Raji (cell line): ENCODE measurements around the gene LHCGR.

ENCODE experiments used
- POLR2A ChIP-seq: IDR thresholded peaks from 2 replicates; pipeline ENCODE4 v1.6.1; 2011; ENCODE audit warnings: low read depth, low read length, control low read depth; ENCODE audit not compliant: insufficient read depth

Gene LHCGR

DNA sequence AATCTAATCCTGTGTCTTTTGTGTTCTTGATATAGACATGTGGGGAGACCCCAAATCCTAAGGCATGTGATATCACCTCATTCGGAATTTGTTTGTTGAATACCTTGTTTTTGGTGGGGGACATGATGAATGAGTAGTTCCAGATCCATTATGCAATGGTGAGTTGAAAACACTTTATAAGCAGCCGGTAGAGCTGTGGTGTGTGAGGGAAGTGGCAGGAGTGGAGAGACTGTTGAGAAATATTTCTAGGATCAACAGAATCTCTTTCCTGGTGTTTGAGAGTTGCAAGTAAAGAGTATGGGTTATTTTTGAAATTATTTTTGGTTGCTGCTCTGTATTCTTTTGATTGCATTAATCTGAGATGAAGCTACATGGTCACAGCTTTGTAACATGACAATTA is 34.4 kb downstream of the LHCGR start:
- TF ChIP-seq POLR2A = no peak

DNA sequence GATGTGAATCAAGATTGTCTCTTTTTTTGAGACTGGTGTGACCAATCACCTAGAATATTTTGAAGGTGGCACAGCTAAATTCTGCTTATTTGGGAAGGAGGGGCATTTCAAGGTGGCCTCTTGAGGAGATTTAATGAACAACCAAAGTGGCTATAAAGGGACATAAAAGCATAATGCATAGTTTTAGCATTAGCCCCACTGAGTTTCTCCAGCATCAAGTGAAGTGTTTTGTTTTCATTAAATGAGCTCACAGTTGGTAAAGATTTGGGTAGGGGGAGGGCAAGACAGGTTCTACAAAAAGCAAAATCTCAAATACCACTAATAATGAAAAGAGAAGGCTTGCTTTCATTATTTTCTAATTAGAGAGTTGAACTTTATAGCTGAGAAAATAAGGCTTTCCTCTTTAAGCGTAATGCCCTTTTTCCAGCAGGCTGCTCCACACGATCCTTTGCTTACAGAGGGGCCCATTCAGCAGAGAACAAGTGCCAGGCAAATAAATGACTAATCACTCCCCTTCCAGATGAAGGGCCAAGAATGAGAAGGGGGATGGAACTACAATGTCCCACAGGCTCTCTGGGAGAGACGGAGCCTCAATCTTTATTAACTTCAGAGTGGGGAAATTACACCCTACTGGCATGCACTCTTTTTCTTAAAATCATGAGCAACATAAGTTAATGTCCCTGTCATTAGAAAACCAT is 35.9 kb downstream of the LHCGR start:
- no peak for TF ChIP-seq POLR2A

DNA sequence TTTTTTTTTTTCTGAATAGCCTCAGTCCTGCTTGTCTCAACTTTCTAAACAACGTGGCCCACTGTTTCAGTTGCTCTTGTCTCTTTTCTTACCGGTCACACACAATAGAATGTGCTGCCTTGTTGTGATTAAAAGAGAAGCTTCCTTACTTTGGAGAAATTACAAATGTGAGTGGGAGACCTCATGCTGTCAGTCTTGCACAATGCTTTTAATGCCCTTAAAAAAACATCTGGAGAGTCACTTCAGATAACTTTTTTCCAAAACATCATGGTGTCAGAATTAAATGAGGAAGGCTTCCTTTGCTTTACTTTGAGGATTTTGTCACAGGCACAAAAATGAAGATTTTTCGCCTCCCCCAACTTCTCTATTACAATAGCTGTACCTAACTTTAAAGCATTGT is 37.7 kb downstream of the LHCGR start:
- TF ChIP-seq POLR2A = no peak

DNA sequence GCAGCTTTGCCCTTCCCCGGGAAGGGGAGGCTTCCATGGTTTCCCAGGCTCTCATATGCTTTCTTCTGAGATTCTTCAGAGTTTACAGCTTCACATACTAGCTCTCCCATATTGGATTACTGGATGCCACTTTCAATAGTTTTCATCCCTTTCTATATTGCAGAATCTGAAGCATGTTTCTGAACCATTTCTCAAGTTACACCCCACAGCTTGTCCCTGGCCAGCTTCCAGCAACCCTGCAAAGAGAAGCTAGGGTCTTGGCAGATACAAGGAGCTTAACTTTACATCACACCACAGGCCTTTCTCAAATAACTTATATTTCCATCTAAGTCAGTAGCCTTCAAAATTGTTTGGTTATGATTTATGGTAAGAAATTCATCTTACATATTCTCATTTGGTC is 39.6 kb downstream of the LHCGR start:
- no peak for TF ChIP-seq POLR2A

DNA sequence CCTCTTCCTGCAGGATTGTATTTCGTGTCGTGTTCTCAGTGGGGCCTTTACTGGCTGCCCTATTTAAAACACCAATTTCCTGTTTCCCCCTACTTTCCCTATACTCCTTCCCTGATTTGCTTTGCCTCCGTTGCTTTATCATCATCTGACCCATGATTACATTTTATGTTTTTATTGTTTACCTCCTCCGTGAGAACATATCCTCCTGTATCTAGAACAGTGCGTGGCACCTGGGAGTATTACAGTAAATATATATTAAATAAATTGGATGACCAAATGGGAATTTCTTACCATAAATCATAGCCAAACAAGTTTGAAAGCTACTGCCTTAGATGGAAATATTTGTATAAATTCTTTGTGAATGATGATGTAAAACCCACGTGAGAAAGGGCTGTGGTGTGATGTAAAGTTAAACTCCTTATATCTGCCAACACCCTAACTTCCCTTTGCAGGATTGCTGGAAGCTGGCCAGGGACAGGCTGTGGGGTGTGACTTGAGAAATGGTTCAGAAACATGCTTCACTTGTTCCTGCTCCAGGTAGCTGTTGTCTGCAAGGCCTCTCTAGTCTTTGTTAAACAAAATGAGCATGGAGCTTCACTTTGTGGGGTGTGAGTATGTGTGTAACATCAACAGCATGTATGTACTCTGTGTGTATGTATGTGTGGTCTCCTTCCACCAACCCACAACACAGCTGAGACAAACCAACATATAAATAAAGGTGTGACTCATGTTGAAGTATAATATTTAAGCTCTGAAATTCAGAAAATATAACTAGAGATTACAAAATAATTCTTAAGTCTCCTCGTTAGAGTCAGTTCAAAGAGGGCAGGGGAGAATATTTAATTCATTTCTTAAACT is 40.3 kb downstream of the LHCGR start:
- TF ChIP-seq POLR2A = no peak

DNA sequence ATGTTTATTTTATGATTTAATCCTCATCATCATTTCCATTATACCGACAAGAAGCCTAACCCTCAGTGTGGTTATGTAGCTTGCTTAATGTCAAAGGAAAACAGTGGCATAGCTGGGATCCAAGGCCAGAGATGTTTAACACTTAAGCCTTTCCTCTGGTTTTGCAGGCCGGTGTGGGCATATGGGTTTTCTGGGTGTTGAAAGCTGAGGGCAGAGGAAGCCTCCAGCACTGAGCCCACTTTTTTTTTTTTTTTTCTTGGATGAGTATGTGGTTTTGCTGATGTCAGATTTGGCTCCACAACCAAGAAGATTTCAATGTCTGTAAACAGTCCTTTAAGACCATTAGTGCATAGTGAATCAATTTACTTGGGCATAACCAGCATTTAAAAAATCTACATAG is 41.3 kb downstream of the LHCGR start:
- no peak for TF ChIP-seq POLR2A

DNA sequence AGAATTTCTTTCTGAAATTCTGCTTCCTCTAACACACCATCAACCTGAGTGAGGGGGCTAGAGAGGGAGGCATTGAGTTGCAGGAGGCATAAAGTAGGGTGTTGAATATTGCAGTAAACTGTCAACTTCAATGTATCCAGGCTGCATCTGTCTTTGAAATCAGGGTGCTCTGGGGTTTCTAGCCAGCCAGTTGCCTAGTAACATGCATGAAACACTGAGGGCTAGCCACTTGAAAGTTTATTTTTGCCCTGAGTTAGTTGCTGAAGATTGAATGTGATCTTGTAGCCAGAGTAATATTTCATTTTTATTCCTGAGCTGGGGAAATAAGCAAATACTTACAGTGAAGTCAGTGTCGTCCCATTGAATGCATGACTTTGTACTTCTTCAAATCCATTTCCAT is 41.9 kb downstream of the LHCGR start:
- no peak for TF ChIP-seq POLR2A

DNA sequence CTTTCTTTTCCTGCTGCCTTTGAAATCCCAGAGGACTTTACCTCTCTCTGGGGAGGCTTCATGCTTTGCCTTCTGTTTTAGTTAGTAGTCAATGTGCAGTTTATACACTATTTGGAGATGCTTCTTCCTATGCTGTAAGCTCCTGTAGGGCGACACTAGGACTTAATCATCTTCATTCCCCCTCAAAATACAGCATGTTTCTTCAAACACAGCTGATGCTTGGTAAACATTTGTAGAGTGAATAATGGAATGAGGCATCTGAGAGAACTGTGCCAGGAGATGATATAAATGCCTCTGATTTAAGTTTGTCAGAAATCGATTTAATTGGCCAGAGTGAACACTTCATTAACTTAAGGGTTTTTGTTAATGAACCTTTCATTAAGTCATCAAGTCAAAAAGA is 43.4 kb downstream of the LHCGR start:
- no peak for TF ChIP-seq POLR2A

DNA sequence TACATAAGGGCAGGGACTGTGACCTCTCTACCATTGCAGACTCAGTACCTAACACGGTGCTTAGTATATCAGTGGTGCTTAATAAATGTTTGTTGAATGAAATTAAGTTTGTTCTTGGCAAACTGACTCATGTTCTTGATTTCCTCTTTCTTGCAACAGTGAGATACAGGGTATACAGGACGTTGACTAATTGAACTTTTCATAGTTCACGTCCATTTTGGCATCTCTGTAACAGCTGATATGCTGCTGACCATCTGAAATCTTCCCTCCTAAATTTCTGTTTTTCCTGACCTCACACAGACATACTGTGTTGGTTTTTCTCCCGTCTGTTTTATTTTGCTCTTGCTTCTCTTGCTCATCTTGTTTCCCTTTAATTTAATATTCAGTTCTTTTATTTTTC is 44.2 kb downstream of the LHCGR start:
- TF ChIP-seq POLR2A = no peak

DNA sequence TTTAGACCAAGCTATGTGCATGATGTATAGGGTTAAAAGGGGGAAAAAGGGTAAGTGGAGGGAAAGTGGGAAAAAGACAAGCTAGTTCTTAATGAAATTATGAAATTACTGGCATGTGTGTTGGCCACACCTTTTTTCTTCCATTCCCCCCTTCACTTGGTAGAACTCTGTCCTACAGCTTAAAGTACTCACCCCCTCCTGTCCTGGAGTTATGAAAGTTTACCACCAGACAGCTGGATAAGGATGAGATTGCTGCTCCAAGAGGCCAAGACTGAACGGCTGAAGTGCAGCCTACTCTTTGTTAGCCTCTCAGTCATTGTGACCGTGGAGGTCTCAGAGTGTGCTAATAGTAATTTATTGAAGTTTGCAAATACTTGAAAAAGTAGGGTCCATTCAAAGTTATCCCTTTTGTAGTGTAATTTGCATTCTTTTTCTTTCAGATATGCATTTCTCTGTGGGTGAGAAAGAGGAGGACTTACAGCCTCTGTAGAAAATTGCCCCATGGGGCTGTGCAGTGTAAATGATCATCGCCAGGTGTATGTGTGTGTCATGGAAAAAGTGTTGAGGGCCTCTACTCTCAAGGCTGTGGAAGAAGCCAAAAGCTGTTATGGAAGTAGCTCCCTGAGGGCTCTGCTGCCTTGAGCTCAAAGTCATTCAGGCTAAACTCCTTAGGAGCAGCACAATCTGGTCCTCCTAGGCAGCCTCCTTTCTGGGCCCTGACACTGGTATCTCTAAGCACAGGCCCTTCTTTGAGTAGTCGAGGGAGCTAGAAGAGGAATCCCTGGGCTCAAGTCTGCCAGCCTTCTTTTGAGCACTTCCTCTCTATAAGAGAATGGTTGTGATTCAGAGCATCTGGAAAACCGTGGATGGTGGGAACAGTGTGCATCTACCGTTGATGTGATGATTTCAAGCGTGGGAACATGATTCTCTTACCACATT is 46.2 kb downstream of the LHCGR start:
- no peak for TF ChIP-seq POLR2A

DNA sequence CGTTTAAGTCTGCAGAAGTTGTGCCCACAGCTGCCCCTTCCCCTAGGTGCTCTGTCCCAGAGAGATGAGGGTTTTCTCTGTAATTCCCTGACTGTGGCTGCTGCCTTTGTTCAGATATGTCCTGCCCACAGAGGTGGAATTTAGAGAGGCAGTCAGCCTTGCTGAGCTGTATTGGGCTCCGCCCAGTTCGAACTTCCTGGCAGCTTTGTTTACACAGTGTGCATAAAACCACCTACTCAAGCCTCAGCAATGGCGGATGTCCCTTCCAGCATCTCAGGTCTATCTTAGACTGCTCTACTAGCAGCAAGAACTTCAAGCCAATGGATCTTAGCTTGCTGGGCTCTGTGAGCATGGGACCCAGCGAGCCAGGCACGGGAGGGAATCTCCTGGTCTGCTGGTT is 48.1 kb downstream of the LHCGR start:
- no peak for TF ChIP-seq POLR2A

DNA sequence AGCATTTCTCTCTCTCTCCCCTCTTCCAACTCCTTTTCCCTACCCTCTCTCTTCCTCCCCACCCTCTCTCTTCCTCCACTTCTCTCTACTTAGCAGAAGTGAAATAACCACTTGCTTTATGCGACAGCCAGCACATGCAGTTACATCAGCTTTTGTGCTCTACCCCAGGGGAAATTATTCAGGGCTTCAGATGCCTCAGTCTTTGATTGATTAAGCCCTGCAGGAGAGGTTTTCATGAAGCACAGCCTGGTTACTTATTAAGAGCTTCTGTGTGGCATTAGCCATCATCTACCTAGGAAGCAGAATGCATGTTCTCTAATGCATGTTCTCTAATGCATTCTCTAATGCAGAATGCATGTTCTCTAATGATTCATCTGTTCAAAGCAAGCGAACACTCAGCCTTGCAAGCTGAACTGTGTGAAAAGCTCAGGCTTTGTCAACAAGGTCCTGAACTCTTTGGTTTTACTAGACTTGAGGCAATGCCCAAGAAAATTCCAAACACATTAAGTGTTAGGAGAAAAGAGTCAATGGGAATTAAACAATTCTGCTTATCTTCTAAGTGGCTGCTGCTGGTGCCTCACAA is 56.1 kb downstream of the LHCGR start:
- no peak for TF ChIP-seq POLR2A

DNA sequence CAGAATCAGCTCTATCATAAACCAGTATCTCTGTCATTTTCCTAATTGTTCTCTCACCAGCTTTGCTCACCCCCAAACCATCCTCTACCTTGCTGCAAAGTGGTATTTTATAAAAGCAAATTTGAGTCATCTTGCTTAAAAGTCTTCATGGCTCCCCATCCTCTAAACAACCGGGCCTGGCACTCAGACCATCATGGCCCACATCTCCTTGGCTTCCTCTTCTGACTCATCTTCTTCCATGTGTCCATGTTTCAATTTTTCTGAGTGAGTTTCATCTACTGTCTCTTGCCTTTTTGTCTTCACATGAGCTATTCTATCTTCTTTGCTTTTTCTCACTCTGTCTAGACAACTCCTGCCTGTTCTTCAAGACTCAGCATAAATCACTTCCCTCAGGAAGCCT is 58.6 kb downstream of the LHCGR start:
- TF ChIP-seq POLR2A = no peak

DNA sequence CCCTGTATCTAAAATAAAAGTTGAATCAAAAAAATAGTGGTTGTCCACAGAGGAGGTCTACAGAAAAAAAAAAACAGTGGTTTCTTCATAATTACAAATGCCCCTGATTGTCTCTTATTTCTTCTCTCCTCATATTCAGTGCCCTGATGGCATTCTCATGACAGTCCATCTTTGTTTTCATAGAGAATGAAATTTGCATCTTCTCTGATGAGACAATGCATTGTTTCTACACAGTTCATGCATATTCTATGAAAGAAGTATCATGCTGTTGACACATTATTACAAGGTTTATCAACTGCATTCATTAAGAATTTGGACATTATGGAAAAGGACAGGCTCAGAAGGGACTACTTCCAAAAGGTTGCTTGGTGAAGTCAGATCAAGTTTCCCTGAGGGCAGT is 59.5 kb downstream of the LHCGR start:
- TF ChIP-seq POLR2A = no peak

DNA sequence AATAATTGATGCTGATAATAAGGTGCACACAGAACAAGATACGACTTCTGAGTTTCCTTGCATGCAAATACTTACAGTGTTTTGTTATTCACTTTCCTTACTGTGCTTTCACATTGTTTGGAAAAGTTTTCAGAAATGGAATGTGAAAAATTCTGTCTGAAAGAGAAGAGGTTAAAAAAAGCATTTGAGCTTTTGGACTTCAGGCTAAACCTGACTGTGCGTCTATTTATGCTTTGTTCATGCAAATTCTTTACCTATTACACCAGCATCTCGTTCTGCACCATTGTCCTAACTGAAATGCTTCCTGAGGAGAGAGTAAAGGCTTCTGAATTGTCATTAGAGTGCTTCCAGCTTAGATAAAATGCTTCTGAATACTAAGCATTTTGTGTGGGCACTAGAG is 61.4 kb downstream of the LHCGR start:
- no peak for TF ChIP-seq POLR2A
